ENCODE results near the gene CLEC9A. TPM values are rescaled to one million over a fixed set of nuclear protein-coding genes. Genes with fewer than 3 reads are reported as not detected.

Gene CLEC9A
- not detected for total RNA-seq

DNA sequence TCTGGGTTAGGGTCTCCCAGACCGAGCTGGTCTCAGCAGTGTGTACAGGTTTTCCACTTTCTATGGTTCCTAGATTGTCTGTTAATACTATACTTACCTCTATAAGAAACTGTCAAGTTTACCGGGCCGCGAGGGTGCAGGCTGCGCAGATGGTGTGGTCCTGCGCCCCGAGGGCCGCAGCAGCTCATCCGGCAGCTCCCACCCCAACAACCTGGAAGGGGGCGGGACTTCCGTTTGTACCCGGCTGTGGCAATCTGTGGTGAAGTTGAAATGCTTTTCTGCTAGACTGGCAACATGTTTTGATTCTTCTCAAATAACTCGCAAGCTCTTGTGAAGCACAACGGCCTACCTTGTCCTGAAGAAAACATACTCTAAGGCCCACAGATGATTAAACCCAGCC lies at the start of gene CLEC9A:
Gene CLEC9A, plus strand, starts transcription at position 237 of the 400 bp plus-strand sequence. CDS start 22,006 bp downstream, outside the sequence.
- TF ChIP-seq POLR2A (IDR thresholded peaks at IDR 0.05): no peak
- TF ChIP-seq, protein P1, sequence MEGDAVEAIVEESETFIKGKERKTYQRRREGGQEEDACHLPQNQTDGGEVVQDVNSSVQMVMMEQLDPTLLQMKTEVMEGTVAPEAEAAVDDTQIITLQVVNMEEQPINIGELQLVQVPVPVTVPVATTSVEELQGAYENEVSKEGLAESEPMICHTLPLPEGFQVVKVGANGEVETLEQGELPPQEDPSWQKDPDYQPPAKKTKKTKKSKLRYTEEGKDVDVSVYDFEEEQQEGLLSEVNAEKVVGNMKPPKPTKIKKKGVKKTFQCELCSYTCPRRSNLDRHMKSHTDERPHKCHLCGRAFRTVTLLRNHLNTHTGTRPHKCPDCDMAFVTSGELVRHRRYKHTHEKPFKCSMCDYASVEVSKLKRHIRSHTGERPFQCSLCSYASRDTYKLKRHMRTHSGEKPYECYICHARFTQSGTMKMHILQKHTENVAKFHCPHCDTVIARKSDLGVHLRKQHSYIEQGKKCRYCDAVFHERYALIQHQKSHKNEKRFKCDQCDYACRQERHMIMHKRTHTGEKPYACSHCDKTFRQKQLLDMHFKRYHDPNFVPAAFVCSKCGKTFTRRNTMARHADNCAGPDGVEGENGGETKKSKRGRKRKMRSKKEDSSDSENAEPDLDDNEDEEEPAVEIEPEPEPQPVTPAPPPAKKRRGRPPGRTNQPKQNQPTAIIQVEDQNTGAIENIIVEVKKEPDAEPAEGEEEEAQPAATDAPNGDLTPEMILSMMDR (IDR thresholded peaks at IDR 0.05 in 4 of 5, conservative IDR thresholded peaks at IDR 0.05 in 1 of 5): no peak
- DNase-seq (no peak), ATAC-seq (no peak)
- in situ Hi-C loops (cut with MboI; ENCODE audit: low sequenced_read_pairs in 4 of 4) (loop anchor here in 3 of 4 donors (5.0 to 25.0 kb wide), 3 partner anchors 97 to 107 kb away; partner anchors contain the start of gene CLEC7A (in 2 of the 3)), intact Hi-C loops (cut with DNase I; ENCODE audit: low total_unique reads) (loop anchor here (5.0 kb wide), 1 partner anchor 112 kb away; no protein-coding TSS in a partner anchor)
- no peak within 1 kb of the TSS for H3K27ac ChIP-seq
- no peak within 1 kb of the TSS for H3K4me3 ChIP-seq
- no peaks in the 10 kb centered on the region for H3K9me3 ChIP-seq
- H3K4me1 ChIP-seq: no peaks in the 10 kb centered on the region
- H3K27me3 ChIP-seq: no peaks in the 10 kb centered on the region
- no peaks in the 10 kb centered on the region for H3K36me3 ChIP-seq

DNA sequence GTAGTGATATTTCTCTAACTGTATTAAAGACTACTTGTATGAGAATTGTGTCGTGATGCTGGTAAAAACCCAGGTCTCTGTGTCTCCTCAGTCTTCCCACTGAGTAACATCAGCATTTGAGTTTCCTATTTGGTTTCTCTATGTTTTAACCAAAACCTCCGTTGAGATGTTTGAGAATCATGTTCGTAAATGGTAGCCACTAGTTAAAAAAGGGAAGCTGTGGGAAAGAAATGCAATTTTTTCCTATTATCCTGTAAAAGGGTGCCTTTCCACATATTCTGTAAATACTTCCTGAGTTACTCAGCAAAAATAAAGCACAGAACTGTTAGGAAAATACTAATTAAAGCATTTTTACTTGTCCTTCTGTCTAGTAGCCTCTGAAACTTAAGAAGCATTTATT lies 38.6 kb upstream of the CLEC9A start:
- DNase-seq: no peak
- TF ChIP-seq POLR2A (IDR thresholded peaks at IDR 0.05): no peak
- TF ChIP-seq, protein P1 (IDR thresholded peaks at IDR 0.05 in 4 of 5, conservative IDR thresholded peaks at IDR 0.05 in 1 of 5): no peak
- Histone ChIP-seq H3K27me3 (no peaks in the 10 kb centered on the region), H3K27ac (no peak overlapping the region), H3K4me3 (no peak overlapping the region), H3K36me3 (no peaks in the 10 kb centered on the region), H3K9me3 (no peaks in the 10 kb centered on the region), H3K4me1 (no peaks in the 10 kb centered on the region)
- no peak for ATAC-seq
- in situ Hi-C loops (cut with MboI; ENCODE audit: low sequenced_read_pairs in 4 of 4) (no loop called here), intact Hi-C loops (cut with DNase I; ENCODE audit: low total_unique reads) (no loop called here)

DNA sequence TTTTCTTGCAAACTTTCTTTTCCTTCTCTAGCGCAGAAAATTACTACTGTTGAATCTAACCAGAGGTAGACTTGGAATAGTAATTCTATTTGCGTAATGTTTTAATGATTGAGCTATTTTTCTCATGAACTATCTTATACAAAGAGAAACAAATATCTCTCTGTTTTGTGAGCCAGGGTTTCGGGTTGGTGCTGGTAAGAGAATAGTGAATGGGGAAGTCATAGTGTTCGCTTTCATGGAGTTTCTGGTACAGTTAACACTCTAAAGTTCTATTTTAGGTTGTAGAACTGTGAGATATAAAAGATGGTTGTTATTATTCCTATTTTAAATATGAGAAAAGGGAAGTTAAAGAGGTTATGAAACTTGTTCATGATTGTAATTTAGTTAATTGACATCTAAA lies 38.2 kb upstream of the CLEC9A start:
- Histone ChIP-seq H3K4me3 (no peak overlapping the region), H3K27me3 (no peaks in the 10 kb centered on the region), H3K36me3 (no peaks in the 10 kb centered on the region), H3K4me1 (no peaks in the 10 kb centered on the region), H3K9me3 (no peaks in the 10 kb centered on the region), H3K27ac (no peak overlapping the region)
- in situ Hi-C loops (cut with MboI; ENCODE audit: low sequenced_read_pairs in 4 of 4): no loop called here
- ATAC-seq (no peak), DNase-seq (no peak)
- TF ChIP-seq, protein P1 (IDR thresholded peaks at IDR 0.05 in 4 of 5, conservative IDR thresholded peaks at IDR 0.05 in 1 of 5): no peak
- no peak for TF ChIP-seq POLR2A (IDR thresholded peaks at IDR 0.05)
- intact Hi-C loops (cut with DNase I; ENCODE audit: low total_unique reads): no loop called here

DNA sequence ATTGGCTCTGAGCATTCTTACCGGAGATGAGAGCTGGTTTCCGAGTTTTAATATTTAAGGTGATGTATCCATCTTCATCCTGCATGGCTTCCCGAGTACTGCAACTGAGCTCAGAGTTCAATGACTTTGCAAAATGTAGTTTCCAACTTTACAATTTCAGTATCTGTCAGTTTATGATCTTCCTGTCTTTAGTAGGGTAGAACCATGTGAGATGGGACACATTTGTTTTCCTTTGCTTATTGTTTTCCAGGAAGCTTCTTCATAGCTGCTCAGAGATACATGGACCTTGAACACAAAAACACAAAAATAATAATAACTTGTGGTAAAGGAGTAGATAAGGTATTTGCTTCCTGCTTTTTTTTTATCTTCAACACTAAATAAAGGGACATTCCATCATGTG lies 31.5 kb upstream of the CLEC9A start, which contains the start of gene CLEC1B:
Gene CLEC1B, minus strand, starts transcription at position 106 of the 400 bp plus-strand sequence. Its CDS starts 21 bp downstream, at position 85.
- no peaks in the 10 kb centered on the region for H3K36me3 ChIP-seq
- intact Hi-C loops (cut with DNase I; ENCODE audit: low total_unique reads): no loop called here

More for the DNA sequence above, 31.5 kb upstream of the CLEC9A start, which contains the start of gene CLEC1B:
- no peak within 1 kb of the TSS for H3K27ac ChIP-seq
- in situ Hi-C loops (cut with MboI; ENCODE audit: low sequenced_read_pairs in 4 of 4): no loop called here
- H3K4me1 ChIP-seq: no peaks in the 10 kb centered on the region
- DNase-seq: no peak
- no peak within 1 kb of the TSS for H3K4me3 ChIP-seq
- H3K9me3 ChIP-seq: no peaks in the 10 kb centered on the region
- H3K27me3 ChIP-seq: no peaks in the 10 kb centered on the region
- TF ChIP-seq, protein P1 (IDR thresholded peaks at IDR 0.05 in 4 of 5, conservative IDR thresholded peaks at IDR 0.05 in 1 of 5): no peak
- TF ChIP-seq POLR2A (IDR thresholded peaks at IDR 0.05): no peak
- no peak for ATAC-seq

All from gastrocnemius medialis (tissue), 4 donors.